ENCODE measurements around the gene ITGA5.
A peak's percentile ranks its signal among the peaks of the same experiment; 100 is the strongest.

ITGA5 gene

GRCh38 chr12:54430471-54431069, 11.5 kb upstream of the ITGA5 start:
- no peak for DNase-seq

GRCh38 chr12:54429014-54429471, 10.0 kb upstream of the ITGA5 start:
- DNase-seq = no peak

GRCh38 chr12:54428050-54429013, 9.3 kb upstream of the ITGA5 start:
- DNase-seq = no peak

DNA sequence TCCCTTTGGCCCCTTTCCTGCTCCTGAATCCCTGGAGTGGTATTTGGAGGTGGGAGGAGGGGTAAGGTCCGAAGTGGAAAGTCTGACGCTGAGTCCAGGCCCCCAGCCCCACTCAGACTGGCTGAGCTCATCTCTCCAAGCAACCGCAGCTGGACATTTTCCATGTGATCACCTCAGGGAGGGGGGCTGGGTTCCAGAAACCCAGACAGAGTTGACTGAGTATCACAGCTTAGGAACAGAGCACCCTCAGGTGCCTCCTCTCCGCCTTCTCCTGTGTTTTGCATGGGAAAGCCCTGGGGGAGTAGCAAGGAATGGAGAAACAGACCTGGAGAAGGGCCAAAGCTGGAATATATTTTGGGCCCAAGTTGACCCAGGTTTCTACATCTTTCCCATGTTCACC, 8.0 kb upstream of the ITGA5 start:
- DNase-seq = no peak

DNA sequence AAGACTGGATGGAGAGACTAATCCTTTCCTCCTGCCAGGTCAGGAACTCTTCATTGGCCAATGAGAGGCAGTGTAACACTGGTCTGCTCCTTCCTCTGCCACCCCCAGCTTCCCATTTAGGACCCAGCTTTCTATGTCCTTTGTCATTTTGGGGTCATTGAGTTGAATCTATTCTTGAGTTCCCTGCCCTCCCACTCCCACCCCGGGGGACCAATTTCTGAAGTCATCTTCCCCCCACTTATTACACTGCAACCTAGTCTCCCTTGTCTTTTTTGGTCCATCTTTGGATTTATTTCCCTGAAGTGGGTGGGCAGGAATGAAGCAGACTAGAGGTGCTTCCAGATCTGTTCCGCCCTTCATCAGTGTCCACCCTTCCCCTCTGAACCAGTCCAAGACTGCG, 7.6 kb upstream of the ITGA5 start:
- DNase-seq = no peak

- DNase-seq = no peak
Measured at GRCh38 chr12:54425702-54426101, 6.6 kb upstream of the ITGA5 start.

DNA sequence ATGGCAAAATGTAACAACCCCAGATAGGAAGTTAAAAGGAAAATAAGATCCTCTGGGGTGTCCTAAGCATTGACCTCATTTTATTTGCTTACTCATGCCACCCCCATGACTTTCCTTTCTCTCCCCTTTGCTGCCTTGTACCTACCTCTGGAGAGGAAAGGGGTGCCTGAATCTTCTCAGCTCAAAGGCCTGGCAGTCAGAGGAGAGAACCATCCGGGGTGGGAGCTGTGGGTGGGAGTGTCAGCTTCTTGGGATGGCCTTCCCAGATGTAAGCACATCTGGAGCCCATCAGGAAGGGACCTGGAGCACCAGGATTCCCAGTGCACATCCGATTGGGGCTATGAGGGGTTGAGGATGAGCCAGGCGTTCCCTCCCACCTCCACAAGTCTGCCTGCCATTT, 5.2 kb upstream of the ITGA5 start:
- DNase-seq = no peak

GRCh38 chr12:54423816-54424150, 4.7 kb upstream of the ITGA5 start:
- no peak for DNase-seq

DNA sequence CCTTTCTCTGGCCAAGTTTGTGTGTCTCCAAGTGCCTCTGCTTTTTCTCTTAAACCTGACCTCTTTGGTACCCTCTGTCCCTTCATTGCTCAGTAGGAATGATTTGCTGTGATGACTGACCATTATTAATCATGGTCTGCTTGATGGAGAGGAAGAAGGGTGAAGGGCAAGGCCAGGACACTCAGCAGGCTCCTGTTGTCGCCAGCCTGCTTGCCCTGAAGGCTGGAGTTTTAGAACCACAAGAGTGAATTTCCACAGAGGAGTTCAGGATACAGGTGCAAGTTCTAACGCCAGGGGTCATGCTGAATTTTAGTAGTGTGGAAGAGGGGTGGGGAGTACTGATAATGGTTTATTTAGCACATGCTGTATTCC, 2.8 kb upstream of the ITGA5 start:
- no peak for DNase-seq

- DNase-seq = no peak
Measured at GRCh38 chr12:54421175-54421878, 2.3 kb upstream of the ITGA5 start.

DNA sequence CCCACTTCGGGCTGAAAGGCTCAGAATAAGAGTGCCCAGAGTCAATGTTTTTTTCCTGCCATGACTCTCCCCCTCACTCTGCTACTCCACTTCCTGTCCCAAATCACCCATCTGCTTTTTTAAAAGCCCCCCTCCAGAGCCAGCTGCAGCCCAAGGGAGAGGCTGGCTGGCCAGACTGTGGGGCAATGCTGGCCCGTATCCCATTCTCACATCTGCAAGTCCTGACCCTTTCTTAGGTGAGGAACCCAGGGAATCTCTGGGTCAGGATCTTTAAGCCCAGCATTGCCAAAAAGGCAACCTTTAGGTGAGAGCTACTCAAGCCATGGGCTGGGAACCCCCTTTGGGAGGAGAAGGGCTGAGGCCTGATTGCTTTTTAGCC, 1.7 kb upstream of the ITGA5 start:
- no peak for DNase-seq

DNA sequence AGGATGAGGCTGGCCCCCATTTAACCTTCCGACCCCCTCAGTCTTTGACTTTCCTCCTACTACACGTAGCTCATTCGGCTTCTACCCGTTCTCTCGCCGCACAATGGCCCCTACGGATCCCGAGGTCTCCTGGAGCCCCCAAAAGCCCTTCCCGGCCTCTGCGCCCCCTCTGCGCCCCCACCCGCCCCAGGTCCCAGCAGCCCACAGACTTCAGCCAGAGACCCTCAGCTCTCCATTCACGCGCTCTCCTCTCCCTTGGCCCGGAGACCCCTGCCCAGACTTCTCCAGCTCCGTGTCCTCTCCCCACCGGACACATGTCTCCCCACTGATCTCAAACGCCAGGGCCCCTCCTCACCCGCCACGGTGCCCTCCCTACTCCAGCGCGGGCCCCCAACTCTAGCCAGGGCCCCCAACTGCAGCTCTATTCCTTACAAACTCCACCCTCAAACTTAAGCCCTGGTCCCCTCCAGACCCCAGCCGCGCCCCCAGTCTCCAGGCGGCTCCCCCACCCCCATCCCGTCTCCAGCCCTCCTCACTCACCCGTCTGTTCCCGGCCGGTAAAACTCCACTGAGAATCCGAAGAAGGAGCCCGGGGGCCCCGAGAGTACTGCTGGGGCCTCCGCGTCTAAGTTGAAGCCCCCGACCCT, 502 bp downstream of the ITGA5 start:
- DNase-seq = no peak

- DNase-seq = no peak
Measured at GRCh38 chr12:54417712-54418440, 1.2 kb downstream of the ITGA5 start.

GRCh38 chr12:54416687-54417603, 2.1 kb downstream of the ITGA5 start:
- no peak for DNase-seq

GRCh38 chr12:54415221-54415929, 3.7 kb downstream of the ITGA5 start:
- no peak for DNase-seq

GRCh38 chr12:54413284-54414190, 5.5 kb downstream of the ITGA5 start:
- DNase-seq = peak; percentile 30 to 67

GRCh38 chr12:54412786-54413185, 6.3 kb downstream of the ITGA5 start:
- no peak for DNase-seq

- no peak for DNase-seq
Measured at GRCh38 chr12:54412348-54412747, 6.7 kb downstream of the ITGA5 start.

DNA sequence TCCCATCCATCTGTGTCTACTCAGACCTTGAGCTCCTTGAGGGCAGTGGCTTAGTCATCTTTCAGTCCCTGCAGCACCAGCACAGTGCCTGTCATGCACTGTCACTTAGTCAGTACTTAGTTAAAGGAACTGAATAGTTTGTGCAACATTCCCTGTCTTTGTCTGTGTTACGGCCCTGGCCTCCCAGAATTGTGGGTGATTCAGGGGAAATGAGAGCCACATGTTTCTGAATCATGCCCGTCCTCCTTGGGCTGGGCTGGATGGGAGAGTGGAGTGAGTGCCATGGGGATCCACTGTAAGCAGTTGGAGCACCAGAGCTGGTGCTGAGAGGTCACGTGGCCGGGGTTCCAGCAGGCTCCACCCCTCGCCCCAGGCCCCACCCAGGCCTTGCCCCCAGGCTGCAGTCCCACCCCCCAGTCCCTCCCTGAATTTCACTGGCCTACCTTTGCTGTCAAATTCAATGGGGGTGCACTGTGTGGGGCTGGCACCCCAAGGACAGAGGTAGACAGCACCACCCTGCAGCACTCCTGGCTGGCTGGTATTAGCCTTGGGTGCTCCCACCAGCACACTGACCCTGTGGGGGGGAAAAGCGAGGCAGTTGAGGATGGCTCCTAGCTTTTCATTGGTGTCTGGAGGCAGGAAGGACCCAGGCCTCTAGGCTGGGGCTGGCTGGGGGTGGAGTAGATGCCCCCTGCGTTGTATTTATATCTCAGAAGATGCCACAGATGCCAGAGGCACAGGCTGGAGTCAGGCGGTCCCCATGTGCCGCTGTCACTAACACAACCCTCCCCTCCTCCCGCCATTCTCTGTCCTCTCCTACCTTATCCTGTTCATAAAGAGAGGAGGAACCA, 7.5 kb downstream of the ITGA5 start:
- peak; percentile 42 to 46 for DNase-seq
